CD4-positive, alpha-beta T cell (primary cell): ENCODE results near the gene NIBAN1. TPM values are rescaled to one million over a fixed set of nuclear protein-coding genes. Genes with fewer than 3 reads are reported as not detected.

Source experiments
- ATAC-seq: fragments of 200-7000 bp; cut with Tn5 transposase; one replicate; pipeline ENCODE4 v1.10.0; 2022; ENCODE audit warnings: mild to moderate bottlenecking; ENCODE audit not compliant: poor library complexity
- CTCF ChIA-PET: fragments of 350-600 bp; sonication (Branson Sonifier 250); formaldehyde crosslinking; loops from one replicate; lab custom pipeline; 2021; ENCODE audit warnings: antibody characterized with exemption, inconsistent platforms; lab: Charles Lee
- POLR2A ChIA-PET: fragments of 350-600 bp; sonication (Branson Sonifier 250); formaldehyde crosslinking; loops from one replicate; lab custom pipeline; 2021; ENCODE audit warnings: antibody characterized with exemption, inconsistent platforms; lab: Charles Lee
- DNase-seq, 14 experiments: peaks; one replicate each; pipeline ENCODE4 v3.0.0-alpha.2; 2013 to 2020; ENCODE audit warnings: mixed read lengths in 2 of 14
- H3K27ac ChIP-seq, 2 donors: one replicate each; pipeline versions ENCODE4 v1.5.1 to v1.7.0; 2013; ENCODE audit warnings: low read length in 2 of 2, low read depth in 1 of 2, mild to moderate bottlenecking in 1 of 2
- H3K27me3 ChIP-seq, 2 experiments: 1 replicate in 1 of 2; 2 replicates in 1 of 2; pipeline versions ENCODE4 v1.6.1 to v1.7.0; 2013; ENCODE audit warnings: low read length in 2 of 2, control low read depth in 1 of 2, mild to moderate bottlenecking in 1 of 2, moderate library complexity in 1 of 2; ENCODE audit not compliant: insufficient read depth in 2 of 2, control insufficient read depth in 1 of 2
- H3K36me3 ChIP-seq: one replicate; pipeline ENCODE4 v1.6.1; 2013; ENCODE audit warnings: low read length, control low read depth; ENCODE audit not compliant: insufficient read depth
- H3K4me1 ChIP-seq: one replicate; pipeline ENCODE4 v1.6.1; 2013; ENCODE audit warnings: low read length, control low read depth; ENCODE audit not compliant: insufficient read depth
- H3K4me3 ChIP-seq: one replicate; pipeline ENCODE4 v1.5.1; 2013; ENCODE audit warnings: mild to moderate bottlenecking, low read length, moderate library complexity
- H3K9me3 ChIP-seq, 2 experiments: 1 replicate in 1 of 2; 2 replicates in 1 of 2; pipeline versions ENCODE4 v1.6.1 to v1.7.0; 2013; ENCODE audit warnings: low read length in 2 of 2, mild to moderate bottlenecking in 2 of 2, control low read depth in 1 of 2, moderate library complexity in 1 of 2; ENCODE audit not compliant: control insufficient read depth in 1 of 2, insufficient read depth in 1 of 2
- H3K27ac Mint-ChIP-seq: one replicate; pipeline ENCODE4 v1.8.0; 2020; ENCODE audit warnings: mixed read lengths
- H3K27me3 Mint-ChIP-seq: one replicate; pipeline ENCODE4 v1.8.0; 2021; ENCODE audit warnings: mixed read lengths
- H3K36me3 Mint-ChIP-seq: one replicate; pipeline ENCODE4 v1.8.0; 2021; ENCODE audit warnings: low read depth, mixed read lengths
- H3K4me1 Mint-ChIP-seq: one replicate; pipeline ENCODE4 v1.8.0; 2021; ENCODE audit warnings: low read depth, mixed read lengths
- H3K4me3 Mint-ChIP-seq: one replicate; pipeline ENCODE4 v1.8.0; 2020; ENCODE audit warnings: mild to moderate bottlenecking, mixed read lengths
- H3K9me3 Mint-ChIP-seq: one replicate; pipeline ENCODE4 v1.8.0; 2020; ENCODE audit warnings: mixed read lengths
- intact Hi-C, 2 experiments: fragments of 100-400 bp; cut with DNase I in 1 of 2; cut with micrococcal nuclease in 1 of 2; formaldehyde crosslinking; loops; one replicate each; pipeline versions ENCODE4 v1.15.1 to v1.9.0; 2023 to 2025; cut with DNase I, micrococcal nuclease
- total RNA-seq, 174 experiments: library from RNA in 2 of 174; stranded (reverse) in 2 of 174; gene quantifications; one replicate each; pipeline ENCODE4 v1.2.3 and lab custom pipeline; 2021 to 2026
- TF ChIP-seq, protein P1 (sequence below): fragments of 200-600 bp; IDR thresholded peaks from one replicate; pipeline ENCODE4 v1.8.0; 2022; ENCODE audit warnings: antibody characterized with exemption, mild to moderate bottlenecking

Gene NIBAN1
- total RNA-seq, 2 experiments from 2014 or later: 18.5 to 20.4 TPM

DNA sequence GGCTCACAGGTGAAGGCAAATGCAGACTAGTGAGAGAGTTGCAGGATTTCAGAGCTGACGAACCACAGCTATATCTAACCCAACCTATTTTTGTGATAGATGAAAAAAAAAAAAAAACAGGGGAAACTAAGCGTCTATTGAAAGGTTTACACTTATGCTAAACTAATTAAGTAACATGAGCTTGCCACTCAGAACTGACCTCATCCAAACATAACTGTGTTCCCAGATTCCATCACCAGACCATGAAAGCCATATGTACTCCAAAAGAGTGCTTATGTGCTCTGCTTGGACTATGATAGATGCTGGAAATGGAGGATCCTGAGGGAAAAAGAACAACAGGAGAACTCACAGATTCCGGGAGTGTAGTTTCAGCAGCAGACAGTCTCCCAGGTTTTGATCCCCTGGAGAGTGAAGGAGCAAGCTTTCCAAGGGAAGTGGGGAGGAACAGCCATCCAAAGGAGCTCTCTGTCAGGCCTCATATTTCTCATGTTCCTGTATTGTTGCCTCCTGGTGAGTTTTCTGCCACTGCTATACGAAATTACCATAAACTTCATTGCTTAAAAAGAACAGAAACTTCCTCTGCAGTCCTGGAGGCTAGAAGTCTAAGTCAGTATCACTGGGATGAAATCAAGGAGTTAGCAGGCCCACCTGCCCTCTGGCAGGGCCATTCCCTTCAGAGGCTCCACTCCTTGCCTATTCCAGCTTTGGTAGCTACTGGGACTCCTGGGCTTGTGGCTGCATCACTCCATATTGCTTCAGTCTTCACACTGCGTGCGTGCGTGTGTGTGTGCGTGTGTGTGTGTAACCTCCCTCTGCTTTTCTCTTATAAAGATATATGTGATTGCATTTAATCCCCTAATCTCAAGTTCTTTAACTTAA lies 38.1 kb downstream of the NIBAN1 start:
- intact Hi-C loops: no loop called here
- no peak for ATAC-seq
- Histone ChIP-seq H3K9me3 (peaks cover 0 to 3% of the 10 kb centered on the region in 2 experiments), H3K27me3 (no peaks in the 10 kb centered on the region), H3K4me1 (peaks cover 8% of the 10 kb centered on the region), H3K36me3 (no peaks in the 10 kb centered on the region), H3K4me3 (no peak overlapping the region), H3K27ac (no peak overlapping the region)
- ChIA-PET POLR2A (interaction anchor here (0.7 kb wide), 1 partner anchor 69 kb away, joined by 3 read pairs; no protein-coding TSS in a partner anchor), CTCF (interaction anchor here (0.7 kb wide), 1 partner anchor 46 kb away, joined by 3 read pairs; no protein-coding TSS in a partner anchor)
- Mint-ChIP-seq H3K27me3 (no peaks in the 10 kb centered on the region), H3K9me3 (no peaks in the 10 kb centered on the region), H3K36me3 (no peaks in the 10 kb centered on the region), H3K27ac (no peak overlapping the region), H3K4me1 (no peaks in the 10 kb centered on the region), H3K4me3 (no peak overlapping the region)
- no peak for DNase-seq
- TF ChIP-seq, protein P1, sequence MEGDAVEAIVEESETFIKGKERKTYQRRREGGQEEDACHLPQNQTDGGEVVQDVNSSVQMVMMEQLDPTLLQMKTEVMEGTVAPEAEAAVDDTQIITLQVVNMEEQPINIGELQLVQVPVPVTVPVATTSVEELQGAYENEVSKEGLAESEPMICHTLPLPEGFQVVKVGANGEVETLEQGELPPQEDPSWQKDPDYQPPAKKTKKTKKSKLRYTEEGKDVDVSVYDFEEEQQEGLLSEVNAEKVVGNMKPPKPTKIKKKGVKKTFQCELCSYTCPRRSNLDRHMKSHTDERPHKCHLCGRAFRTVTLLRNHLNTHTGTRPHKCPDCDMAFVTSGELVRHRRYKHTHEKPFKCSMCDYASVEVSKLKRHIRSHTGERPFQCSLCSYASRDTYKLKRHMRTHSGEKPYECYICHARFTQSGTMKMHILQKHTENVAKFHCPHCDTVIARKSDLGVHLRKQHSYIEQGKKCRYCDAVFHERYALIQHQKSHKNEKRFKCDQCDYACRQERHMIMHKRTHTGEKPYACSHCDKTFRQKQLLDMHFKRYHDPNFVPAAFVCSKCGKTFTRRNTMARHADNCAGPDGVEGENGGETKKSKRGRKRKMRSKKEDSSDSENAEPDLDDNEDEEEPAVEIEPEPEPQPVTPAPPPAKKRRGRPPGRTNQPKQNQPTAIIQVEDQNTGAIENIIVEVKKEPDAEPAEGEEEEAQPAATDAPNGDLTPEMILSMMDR: no peak

DNA sequence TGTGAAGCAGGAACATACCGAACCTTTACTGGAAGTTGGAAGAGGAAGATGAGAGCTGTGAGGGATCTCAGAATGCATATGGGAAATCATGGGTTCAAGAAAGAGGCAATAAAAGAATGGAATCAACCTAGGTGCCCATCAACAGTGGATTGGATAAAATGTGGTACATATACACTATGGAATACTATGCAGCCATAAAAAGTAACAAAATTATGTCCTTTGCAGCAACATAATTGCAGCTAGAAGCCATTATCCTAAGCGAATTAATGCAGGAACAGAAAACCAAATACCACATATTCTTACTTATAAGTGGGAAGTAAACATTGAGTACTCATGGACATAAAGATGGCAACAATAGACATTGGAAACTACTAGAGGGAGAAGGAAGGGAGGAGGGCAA lies 40.4 kb downstream of the NIBAN1 start:
- no peak for DNase-seq
- Histone ChIP-seq H3K4me1 (no peaks in the 10 kb centered on the region), H3K27me3 (no peaks in the 10 kb centered on the region), H3K27ac (no peak overlapping the region), H3K9me3 (peaks cover 0 to 3% of the 10 kb centered on the region in 2 experiments), H3K4me3 (no peak overlapping the region), H3K36me3 (no peaks in the 10 kb centered on the region)
- no peak overlapping the region for H3K27ac Mint-ChIP-seq
- intact Hi-C loops: no loop called here
- no peaks in the 10 kb centered on the region for H3K4me1 Mint-ChIP-seq
- ATAC-seq: no peak
- H3K27me3 Mint-ChIP-seq: no peaks in the 10 kb centered on the region
- TF ChIP-seq, protein P1: no peak
- H3K4me3 Mint-ChIP-seq: no peak overlapping the region
- CTCF ChIA-PET: no interaction called here
- H3K9me3 Mint-ChIP-seq: no peaks in the 10 kb centered on the region
- POLR2A ChIA-PET: no interaction called here
- no peaks in the 10 kb centered on the region for H3K36me3 Mint-ChIP-seq

DNA sequence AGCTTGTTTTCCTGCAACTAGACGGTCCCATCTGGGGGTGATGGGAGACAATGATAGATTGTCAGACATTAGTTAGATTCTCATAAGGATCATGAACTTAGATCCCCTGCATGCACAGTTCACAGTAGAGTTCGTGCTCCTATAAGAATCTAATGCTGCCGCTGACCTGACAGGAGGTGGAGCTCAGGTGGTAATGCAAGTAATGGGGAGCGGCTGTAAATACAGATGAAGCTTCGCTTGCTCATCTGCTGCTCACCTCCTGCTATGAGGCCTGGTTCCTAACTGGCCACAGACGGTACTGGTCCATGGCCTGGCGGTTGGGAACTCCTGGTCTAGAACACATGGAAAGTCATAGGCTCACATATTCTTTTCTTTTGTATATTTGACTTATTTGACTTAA lies 42.0 kb downstream of the NIBAN1 start:
- TF ChIP-seq, protein P1: no peak

More for the DNA sequence above, 42.0 kb downstream of the NIBAN1 start:
- ChIA-PET POLR2A (interaction anchor here (0.6 kb wide), 1 partner anchor 223 kb away, joined by 3 read pairs; no protein-coding TSS in a partner anchor), CTCF (no interaction called here)
- intact Hi-C loops: no loop called here
- Histone ChIP-seq H3K4me3 (no peak overlapping the region), H3K9me3 (peaks cover 0 to 3% of the 10 kb centered on the region in 2 experiments), H3K36me3 (no peaks in the 10 kb centered on the region), H3K4me1 (no peaks in the 10 kb centered on the region), H3K27ac (no peak overlapping the region), H3K27me3 (no peaks in the 10 kb centered on the region)
- H3K36me3 Mint-ChIP-seq: no peaks in the 10 kb centered on the region
- ATAC-seq (no peak), DNase-seq (no peak)
- no peaks in the 10 kb centered on the region for H3K27me3 Mint-ChIP-seq
- H3K4me3 Mint-ChIP-seq: no peak overlapping the region
- H3K27ac Mint-ChIP-seq: no peak overlapping the region
- no peaks in the 10 kb centered on the region for H3K9me3 Mint-ChIP-seq
- H3K4me1 Mint-ChIP-seq: no peaks in the 10 kb centered on the region
